ENCODE data around the gene SLC22A4.

Gene SLC22A4

GRCh38 chr5:132261881-132262845 lies 32.0 kb upstream of the SLC22A4 start:
- no peak overlapping the region for H3K4me3 ChIP-seq
- peak overlapping the region in 8 of 21 experiments; percentile 7 to 98 (median 90) for H3K27ac ChIP-seq

- Histone ChIP-seq H3K27ac (peak overlapping the region in 10 of 21 experiments; percentile 21 to 94 (median 70)), H3K4me3 (no peak overlapping the region)
Measured at GRCh38 chr5:132262882-132263547, 31.2 kb upstream of the SLC22A4 start.

- H3K27ac ChIP-seq, result peak overlapping the region in 14 of 21 experiments; percentile 1 to 94 (median 60)
Measured at GRCh38 chr5:132263548-132264261, 30.5 kb upstream of the SLC22A4 start.

GRCh38 chr5:132264546-132265335 lies 29.5 kb upstream of the SLC22A4 start:
- H3K27ac ChIP-seq, result peak overlapping the region in 18 of 21 experiments; percentile 12 to 94 (median 76)

More at GRCh38 chr5:132263548-132264261, 30.5 kb upstream of the SLC22A4 start:
- no peak overlapping the region for H3K4me3 ChIP-seq

GRCh38 chr5:132265336-132266030 lies 28.7 kb upstream of the SLC22A4 start:
- Histone ChIP-seq H3K4me3 (no peak overlapping the region), H3K27ac (peak overlapping the region in 19 of 21 experiments; percentile 22 to 94 (median 75))

More at GRCh38 chr5:132264546-132265335, 29.5 kb upstream of the SLC22A4 start:
- H3K4me3 ChIP-seq, result no peak overlapping the region

GRCh38 chr5:132266031-132266835 lies 28.0 kb upstream of the SLC22A4 start:
- H3K27ac ChIP-seq, result peak overlapping the region in 16 of 21 experiments; percentile 4 to 94 (median 68)
- no peak overlapping the region for H3K4me3 ChIP-seq

- Histone ChIP-seq H3K4me3 (no peak overlapping the region), H3K27ac (peak overlapping the region in 5 of 21 experiments; percentile 30 to 90 (median 53))
Measured at GRCh38 chr5:132266836-132267160, 27.4 kb upstream of the SLC22A4 start.

- H3K4me3 ChIP-seq, result no peak overlapping the region
- H3K27ac ChIP-seq, result peak overlapping the region in 11 of 21 experiments; percentile 0 to 90 (median 30)
Measured at GRCh38 chr5:132267166-132267739, 26.9 kb upstream of the SLC22A4 start.

- Histone ChIP-seq H3K4me3 (no peak overlapping the region), H3K27ac (peak overlapping the region in 10 of 21 experiments; percentile 0 to 90 (median 42))
Measured at GRCh38 chr5:132267931-132268768, 26.0 kb upstream of the SLC22A4 start.

- Histone ChIP-seq H3K4me3 (no peak overlapping the region), H3K27ac (peak overlapping the region in 9 of 21 experiments; percentile 10 to 61 (median 40))
Measured at GRCh38 chr5:132268769-132269551, 25.2 kb upstream of the SLC22A4 start.

- no peak overlapping the region for H3K4me3 ChIP-seq
- peak overlapping the region in 8 of 21 experiments; percentile 10 to 61 (median 44) for H3K27ac ChIP-seq
Measured at GRCh38 chr5:132269635-132270334, 24.4 kb upstream of the SLC22A4 start.

GRCh38 chr5:132270335-132270665 lies 23.9 kb upstream of the SLC22A4 start:
- Histone ChIP-seq H3K4me3 (no peak overlapping the region), H3K27ac (peak overlapping the region in 1 of 21 experiments; percentile 11)

- peak overlapping the region in 1 of 21 experiments; percentile 11 for H3K27ac ChIP-seq
- H3K4me3 ChIP-seq, result no peak overlapping the region
Measured at GRCh38 chr5:132270706-132271105, 23.5 kb upstream of the SLC22A4 start.

GRCh38 chr5:132271251-132272246 lies 22.6 kb upstream of the SLC22A4 start:
- Histone ChIP-seq H3K4me3 (peak overlapping the region in 3 of 7 experiments; percentile 0 to 11 (median 5)), H3K27ac (no peak overlapping the region)
